Activated naive CD8-positive, alpha-beta T cell treated with anti-CD3 and anti-CD28 coated beads, Interleukin-2, amount 50 U/mL, for 24 hours (primary cell): ENCODE results near the gene NUDT4.

Experiments
- ATAC-seq: fragments of 150-1000 bp; cut with Tn5 transposase; one replicate; pipeline ENCODE4 v1.10.0; 2021
- DNase-seq: peaks from one replicate; pipeline ENCODE4 v3.0.0; 2021
- H3K27ac Mint-ChIP-seq: one replicate; pipeline ENCODE4 v1.8.0; 2021; ENCODE audit warnings: mild to moderate bottlenecking, mixed read lengths
- H3K27me3 Mint-ChIP-seq: one replicate; pipeline ENCODE4 v1.8.0; 2021; ENCODE audit warnings: mixed read lengths
- H3K36me3 Mint-ChIP-seq: one replicate; pipeline ENCODE4 v1.8.0; 2021; ENCODE audit warnings: low read depth, mixed read lengths
- H3K4me1 Mint-ChIP-seq: one replicate; pipeline ENCODE4 v1.8.0; 2021; ENCODE audit warnings: mixed read lengths
- H3K4me3 Mint-ChIP-seq: one replicate; pipeline ENCODE4 v1.8.0; 2021; ENCODE audit warnings: mild to moderate bottlenecking, moderate library complexity, mixed read lengths
- H3K9me3 Mint-ChIP-seq: one replicate; pipeline ENCODE4 v1.8.0; 2021; ENCODE audit warnings: mixed read lengths

Gene NUDT4

DNA sequence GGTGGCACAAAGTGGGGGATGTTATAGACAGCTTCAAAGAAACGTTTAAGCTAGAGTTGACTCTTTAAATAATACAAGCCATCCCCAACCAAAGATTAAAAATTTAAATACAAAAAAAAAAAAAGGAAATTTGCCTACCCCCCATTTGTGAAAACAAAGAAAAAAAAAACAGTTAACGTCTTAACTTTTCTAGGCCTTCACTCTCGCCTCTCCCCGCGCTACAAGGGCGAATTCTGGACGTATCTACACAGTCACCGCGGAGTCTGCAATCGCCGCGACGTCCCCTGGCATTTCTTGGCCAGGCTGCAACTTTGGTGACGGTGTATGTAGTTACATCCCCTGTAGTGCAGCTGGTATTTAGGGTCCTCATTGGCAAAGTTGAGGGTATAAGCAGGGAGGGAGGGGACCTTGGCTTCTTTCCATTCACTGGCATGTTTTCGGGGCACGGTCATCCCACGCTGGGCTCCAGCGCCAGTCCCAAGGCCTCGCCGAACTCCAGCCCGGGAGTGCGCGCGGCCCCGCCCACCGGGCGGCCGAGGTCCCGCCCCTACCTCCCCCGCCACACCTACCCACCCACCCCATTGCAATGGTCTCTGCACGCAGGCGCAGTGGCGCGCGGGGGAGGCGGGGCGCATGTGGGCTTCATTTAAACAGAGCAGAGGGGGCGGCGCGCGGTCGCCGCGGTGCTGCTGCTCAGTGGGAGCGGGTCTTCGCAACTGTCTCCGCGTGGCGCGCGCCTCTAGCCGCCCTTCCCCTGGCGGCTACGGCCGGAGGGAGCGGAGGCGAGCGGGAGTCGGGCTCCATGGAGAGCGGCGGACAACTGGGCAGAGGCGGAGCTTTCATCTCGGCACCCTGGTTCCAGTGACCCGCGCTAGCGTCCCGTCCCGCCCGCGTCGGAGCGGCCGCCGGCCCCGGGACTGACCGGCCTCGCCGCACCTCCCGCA, at the start of gene NUDT4:
Gene NUDT4, plus strand, starts transcription at position 674 of the 944 bp plus-strand sequence. CDS start 398 bp downstream, outside the sequence.
- ATAC-seq (peak; percentile 77), DNase-seq (peak; percentile 97)
- Mint-ChIP-seq H3K9me3 (no peaks in the 10 kb centered on the region), H3K4me1 (peaks cover 26% of the 10 kb centered on the region), H3K27me3 (no peaks in the 10 kb centered on the region), H3K36me3 (peaks cover 29% of the 10 kb centered on the region), H3K27ac (peak within 1 kb of the TSS; percentile 98), H3K4me3 (peak within 1 kb of the TSS; percentile 98)

DNA sequence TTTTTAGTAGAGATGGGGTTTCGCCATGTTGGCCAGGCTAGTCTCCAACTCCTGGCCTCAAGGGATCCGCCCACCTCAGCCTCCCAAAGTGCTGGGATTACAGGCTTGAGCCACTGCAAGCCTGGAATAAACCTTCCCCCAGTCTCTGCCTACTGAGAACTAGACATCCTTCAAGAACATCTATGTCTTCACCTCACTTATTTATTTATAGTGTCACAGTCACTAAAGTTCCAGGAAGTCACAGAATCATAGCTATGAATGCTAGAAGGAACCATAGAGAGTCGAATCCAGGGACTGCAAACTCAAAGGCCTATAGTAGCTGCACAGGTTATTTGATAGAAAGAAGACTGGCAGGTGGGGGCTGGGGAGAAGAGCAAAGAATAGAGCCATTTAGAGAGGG, 44.7 kb upstream of the NUDT4 start:
- H3K9me3 Mint-ChIP-seq = no peaks in the 10 kb centered on the region
- no peak for ATAC-seq
- H3K27me3 Mint-ChIP-seq = no peaks in the 10 kb centered on the region
- H3K36me3 Mint-ChIP-seq = no peaks in the 10 kb centered on the region
- no peaks in the 10 kb centered on the region for H3K4me1 Mint-ChIP-seq
- H3K27ac Mint-ChIP-seq = no peak overlapping the region
- no peak overlapping the region for H3K4me3 Mint-ChIP-seq
- DNase-seq = no peak

DNA sequence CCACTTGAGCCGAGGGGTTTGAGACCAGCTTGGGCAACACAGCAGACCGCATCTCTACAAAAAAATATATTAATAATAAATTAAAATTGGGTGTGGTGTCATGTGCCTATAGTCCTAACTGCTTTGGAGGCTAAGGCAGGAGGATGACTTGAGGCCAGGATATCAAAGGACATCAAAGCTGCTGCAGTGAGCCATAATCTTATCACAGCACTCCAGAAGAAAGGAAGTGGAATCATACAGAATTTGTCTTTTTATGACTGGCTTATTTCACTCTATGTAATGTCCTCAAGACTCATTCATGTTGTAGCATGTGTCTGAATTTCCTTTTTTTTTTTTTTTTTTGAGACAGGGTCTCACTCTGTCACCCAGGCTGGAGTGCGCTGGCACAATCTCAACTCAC, 43.9 kb upstream of the NUDT4 start:
- H3K36me3 Mint-ChIP-seq = no peaks in the 10 kb centered on the region
- no peaks in the 10 kb centered on the region for H3K27me3 Mint-ChIP-seq
- H3K4me3 Mint-ChIP-seq = no peak overlapping the region

DNA sequence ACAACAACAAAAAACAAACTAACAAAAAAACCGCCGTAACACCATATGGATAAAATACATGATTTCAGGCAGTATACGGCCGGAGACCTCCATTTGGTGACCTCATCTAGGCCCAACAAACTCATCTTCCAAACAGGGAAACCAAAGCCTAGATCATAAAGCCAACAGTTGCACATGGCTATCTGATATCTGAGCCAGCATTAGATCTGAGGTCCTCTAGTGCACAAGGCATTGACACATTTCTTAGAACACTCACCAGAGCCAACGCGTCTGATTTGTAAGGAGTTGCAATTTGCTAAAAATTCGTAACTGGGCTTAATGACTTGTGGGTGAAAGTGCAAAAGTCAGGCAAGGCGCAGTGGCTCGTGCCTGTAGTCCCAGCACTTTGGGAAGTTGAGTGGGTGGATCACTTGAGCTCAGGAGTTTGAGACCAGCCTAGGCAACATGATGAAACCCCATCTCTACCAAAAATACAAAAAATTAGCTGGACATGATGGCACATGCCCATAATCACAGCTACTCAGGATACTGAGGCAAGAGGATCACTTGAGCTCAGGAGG, 42.0 kb upstream of the NUDT4 start:
- no peak for ATAC-seq

More for the DNA sequence above, 43.9 kb upstream of the NUDT4 start:
- no peak overlapping the region for H3K27ac Mint-ChIP-seq
- H3K4me1 Mint-ChIP-seq = no peaks in the 10 kb centered on the region
- no peaks in the 10 kb centered on the region for H3K9me3 Mint-ChIP-seq
- no peak for ATAC-seq
- no peak for DNase-seq

DNA sequence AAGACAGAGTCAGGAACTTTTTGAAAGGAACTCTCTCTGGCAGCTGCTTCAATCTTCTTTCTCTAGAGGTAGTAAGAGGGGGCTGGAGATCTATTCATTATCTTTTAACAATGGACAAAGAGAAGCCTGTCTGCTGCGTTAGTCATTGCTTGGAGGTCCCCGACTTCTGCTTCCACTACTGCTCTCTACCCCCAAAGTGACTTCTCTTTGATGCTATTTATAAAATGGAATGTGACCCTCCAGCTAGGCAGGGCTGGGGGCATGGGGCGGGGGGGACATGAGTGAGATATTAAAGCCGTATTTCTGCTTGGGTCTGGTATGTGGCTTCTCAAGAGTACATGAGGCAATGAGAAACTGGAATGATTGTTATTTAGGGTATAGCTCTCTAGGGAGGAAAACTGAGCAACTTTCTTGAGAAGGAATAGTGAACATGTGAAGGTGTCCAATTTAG, 41.4 kb upstream of the NUDT4 start:
- H3K27me3 Mint-ChIP-seq = no peaks in the 10 kb centered on the region
- no peaks in the 10 kb centered on the region for H3K36me3 Mint-ChIP-seq
- no peaks in the 10 kb centered on the region for H3K9me3 Mint-ChIP-seq
- DNase-seq (no peak), ATAC-seq (no peak)
- H3K4me1 Mint-ChIP-seq = no peaks in the 10 kb centered on the region
- no peak overlapping the region for H3K4me3 Mint-ChIP-seq
- no peak overlapping the region for H3K27ac Mint-ChIP-seq

More for the DNA sequence above, 42.0 kb upstream of the NUDT4 start:
- Mint-ChIP-seq H3K27me3 (no peaks in the 10 kb centered on the region), H3K4me1 (no peaks in the 10 kb centered on the region), H3K36me3 (no peaks in the 10 kb centered on the region), H3K27ac (no peak overlapping the region), H3K4me3 (no peak overlapping the region), H3K9me3 (no peaks in the 10 kb centered on the region)
- no peak for DNase-seq

DNA sequence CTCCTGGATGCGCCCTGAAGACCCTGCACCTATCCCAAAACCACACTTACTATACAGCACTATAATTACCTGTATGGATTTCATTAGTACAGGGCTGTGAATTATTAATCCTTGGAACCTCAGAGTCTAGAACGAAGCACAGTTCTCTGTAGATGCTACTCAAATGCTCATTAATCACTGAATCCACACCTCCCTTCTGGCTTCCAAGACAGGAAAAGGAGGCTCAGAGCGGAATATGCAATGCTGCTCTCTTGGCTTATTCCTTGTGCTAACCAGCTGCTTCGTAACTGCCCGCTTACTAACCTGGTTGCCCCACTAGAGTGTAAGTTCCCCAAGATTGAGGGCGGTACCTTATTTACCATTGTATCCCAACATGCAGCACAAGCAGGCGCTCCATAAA, 39.1 kb upstream of the NUDT4 start:
- H3K27me3 Mint-ChIP-seq = no peaks in the 10 kb centered on the region
- ATAC-seq = no peak
- H3K27ac Mint-ChIP-seq = no peak overlapping the region
- no peak overlapping the region for H3K4me3 Mint-ChIP-seq
- no peaks in the 10 kb centered on the region for H3K36me3 Mint-ChIP-seq
- H3K9me3 Mint-ChIP-seq = no peaks in the 10 kb centered on the region
- DNase-seq = no peak
- no peaks in the 10 kb centered on the region for H3K4me1 Mint-ChIP-seq

DNA sequence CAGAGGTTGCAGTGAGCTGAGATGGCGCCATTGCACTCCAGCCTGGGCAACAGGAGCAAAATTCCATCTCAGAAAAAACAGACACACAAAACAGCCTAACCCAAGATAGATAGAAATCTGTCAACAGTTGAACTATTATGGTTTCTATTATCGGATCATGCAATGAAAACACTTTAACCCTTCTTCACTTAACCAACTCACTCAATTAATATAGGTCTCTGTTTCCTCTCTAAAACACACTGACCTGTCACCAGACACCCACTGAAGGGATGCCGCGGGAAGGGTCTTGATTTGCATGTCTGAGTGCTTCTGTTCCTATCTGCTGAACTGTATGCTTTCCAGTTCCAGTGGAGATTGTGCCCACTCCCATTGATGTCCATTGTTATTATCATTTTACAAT, 38.0 kb upstream of the NUDT4 start:
- ATAC-seq (no peak), DNase-seq (no peak)
- H3K4me3 Mint-ChIP-seq = no peak overlapping the region
- H3K36me3 Mint-ChIP-seq = no peaks in the 10 kb centered on the region
- H3K9me3 Mint-ChIP-seq = no peaks in the 10 kb centered on the region
- no peaks in the 10 kb centered on the region for H3K27me3 Mint-ChIP-seq
- no peaks in the 10 kb centered on the region for H3K4me1 Mint-ChIP-seq
- H3K27ac Mint-ChIP-seq = no peak overlapping the region

DNA sequence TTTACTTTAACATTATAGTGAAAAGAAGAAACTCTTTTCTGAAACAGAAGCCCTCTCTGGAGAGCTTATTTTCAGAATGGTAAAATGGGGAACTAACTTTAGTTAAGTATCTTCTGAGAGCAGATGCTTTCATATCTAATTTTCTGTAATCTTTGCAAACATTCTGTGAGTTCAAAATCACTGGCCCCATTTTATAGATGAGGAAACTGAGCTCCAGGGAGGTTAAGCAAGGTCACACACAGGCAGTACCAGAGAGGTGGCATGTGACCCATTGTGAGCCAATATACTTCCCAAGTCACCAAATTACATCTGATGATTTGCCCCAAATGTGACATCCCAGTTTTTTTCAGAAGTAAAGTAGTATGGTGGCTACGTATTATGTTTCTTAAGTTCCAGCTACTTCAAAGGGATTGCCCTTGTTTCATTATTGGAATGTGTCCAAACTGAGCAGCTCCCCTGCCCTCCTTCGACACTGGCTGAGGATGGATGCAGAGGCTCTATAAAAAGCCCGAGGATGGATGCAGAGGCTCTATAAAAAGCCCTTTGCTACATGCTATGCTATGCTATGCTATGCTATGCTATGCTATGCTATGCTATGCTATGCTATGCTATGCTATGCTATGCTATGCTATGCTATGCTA, 36.2 kb upstream of the NUDT4 start:
- no peaks in the 10 kb centered on the region for H3K36me3 Mint-ChIP-seq
- no peak overlapping the region for H3K4me3 Mint-ChIP-seq
- DNase-seq = no peak
- H3K27ac Mint-ChIP-seq = no peak overlapping the region
- no peaks in the 10 kb centered on the region for H3K4me1 Mint-ChIP-seq
- no peaks in the 10 kb centered on the region for H3K9me3 Mint-ChIP-seq
- no peaks in the 10 kb centered on the region for H3K27me3 Mint-ChIP-seq
- no peak for ATAC-seq

DNA sequence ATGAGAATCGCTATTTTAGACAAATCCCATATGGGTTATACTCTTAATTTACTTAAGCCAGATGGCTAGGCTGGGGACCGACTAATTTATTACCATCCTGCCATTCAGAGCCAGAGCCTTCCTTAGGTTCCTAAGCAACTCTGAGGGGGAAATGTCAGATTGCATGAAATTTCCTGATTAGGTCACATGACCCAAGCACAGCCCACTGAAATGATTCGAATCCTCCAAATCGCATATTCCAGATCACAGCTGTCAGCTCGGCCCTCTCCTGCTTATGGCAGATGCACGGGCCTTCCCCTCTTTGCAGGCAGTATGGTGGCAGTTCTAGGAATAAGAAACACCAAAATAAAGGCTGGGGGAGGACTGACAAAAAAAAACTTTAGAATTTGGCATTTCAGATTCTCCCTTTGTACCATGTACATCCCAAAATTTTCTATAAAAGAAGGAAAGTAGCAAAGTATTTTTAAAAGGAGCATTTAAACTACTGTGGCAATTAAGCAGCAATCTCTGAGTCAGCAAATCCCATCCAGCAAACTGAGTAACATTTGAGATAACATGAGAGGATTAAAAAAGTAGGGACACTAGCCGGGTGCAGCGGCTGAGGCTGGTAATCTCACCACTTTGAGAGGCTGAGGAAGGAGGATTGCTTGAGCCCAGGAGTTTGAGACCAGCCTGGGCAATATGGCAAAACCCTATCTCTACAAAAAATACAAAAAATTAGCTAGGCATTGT, 30.5 kb upstream of the NUDT4 start:
- Mint-ChIP-seq H3K27me3 (no peaks in the 10 kb centered on the region), H3K9me3 (no peaks in the 10 kb centered on the region), H3K4me1 (peaks cover 2% of the 10 kb centered on the region), H3K36me3 (no peaks in the 10 kb centered on the region), H3K27ac (no peak overlapping the region), H3K4me3 (no peak overlapping the region)
- no peak for ATAC-seq
- no peak for DNase-seq

DNA sequence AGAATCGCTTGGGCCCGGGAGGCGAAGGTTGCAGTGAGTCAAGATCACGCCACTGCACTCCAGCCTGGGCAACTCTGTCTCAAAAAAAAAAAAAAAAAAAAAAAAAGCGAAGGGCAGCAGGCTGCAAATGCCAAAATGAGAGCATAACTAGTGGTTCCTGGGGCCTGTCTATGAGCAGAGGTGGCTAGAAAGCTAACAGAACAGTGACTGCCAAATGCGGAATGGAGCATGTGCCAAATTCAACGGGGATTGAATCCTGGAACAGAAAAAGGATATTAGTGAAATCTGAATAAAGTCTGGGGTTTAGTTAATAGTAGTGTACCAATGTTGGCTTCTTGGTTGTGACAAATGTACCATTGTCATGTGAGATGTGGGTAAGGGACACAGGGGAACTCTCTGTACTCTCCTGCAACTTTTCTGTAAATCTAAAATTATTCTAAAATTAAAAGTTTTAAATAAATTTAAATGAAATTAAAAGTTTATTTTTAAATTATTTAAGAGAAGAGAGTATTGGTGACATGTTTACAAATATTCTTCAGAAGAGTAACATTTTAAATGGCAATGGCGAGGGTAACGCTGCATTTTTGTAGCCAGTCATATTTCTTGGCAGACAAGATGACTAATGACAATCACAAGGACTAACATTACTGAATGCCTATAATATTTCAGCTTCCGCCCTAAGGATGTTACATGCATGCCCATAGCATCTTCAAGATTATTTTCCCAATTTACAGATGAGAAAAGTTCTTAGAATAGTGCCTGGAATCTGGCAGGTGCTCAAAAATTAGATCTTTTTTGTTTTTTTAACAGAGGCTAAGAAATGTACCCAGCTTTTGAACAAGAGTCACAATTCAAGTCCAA, 28.9 kb upstream of the NUDT4 start:
- DNase-seq (no peak), ATAC-seq (no peak)
- no peaks in the 10 kb centered on the region for H3K36me3 Mint-ChIP-seq
- no peaks in the 10 kb centered on the region for H3K27me3 Mint-ChIP-seq
- no peaks in the 10 kb centered on the region for H3K9me3 Mint-ChIP-seq
- H3K27ac Mint-ChIP-seq = no peak overlapping the region
- H3K4me1 Mint-ChIP-seq = peaks cover 2% of the 10 kb centered on the region
- H3K4me3 Mint-ChIP-seq = no peak overlapping the region

DNA sequence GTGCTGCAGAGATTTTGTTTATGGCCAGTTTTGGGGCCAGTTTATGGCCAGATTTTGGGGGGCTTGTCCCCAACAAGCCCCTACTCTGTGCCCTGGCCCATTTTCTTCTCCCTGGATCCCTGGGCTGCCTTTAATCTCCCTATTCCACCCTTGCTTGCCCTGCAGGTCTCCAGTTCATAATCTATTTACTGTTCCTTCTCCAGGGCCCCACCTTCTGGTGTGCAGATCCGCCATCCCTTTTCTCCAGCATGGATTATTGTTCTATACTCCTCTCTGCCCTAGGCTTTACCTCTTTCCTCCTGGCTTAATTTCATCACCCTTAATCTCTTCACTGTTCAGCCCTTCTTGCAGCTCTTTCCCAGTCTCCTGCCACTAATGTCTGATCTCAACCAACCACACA, 26.0 kb upstream of the NUDT4 start:
- no peaks in the 10 kb centered on the region for H3K36me3 Mint-ChIP-seq
- no peak overlapping the region for H3K27ac Mint-ChIP-seq
- peaks cover 1% of the 10 kb centered on the region for H3K4me1 Mint-ChIP-seq
- DNase-seq (no peak), ATAC-seq (no peak)
- no peak overlapping the region for H3K4me3 Mint-ChIP-seq
- no peaks in the 10 kb centered on the region for H3K27me3 Mint-ChIP-seq
- H3K9me3 Mint-ChIP-seq = no peaks in the 10 kb centered on the region

DNA sequence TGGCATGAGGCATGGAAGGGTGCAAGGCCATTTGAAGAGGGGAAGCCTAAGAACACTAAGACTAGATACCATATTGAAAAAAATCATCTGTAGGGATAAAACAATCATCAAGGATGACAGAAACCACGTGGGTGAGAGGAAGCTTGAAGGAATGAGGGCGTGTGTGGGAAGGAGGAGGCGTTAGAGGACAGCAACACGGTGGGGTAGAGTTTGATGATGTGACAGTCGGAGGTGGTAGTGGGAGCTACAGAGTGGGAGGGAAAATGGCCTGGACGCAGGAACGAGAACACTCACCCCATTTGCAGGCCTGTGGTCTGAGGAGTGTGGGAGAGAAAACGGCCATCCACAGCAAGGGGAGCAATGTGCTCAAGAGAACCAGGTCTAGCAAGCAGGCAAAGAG, 25.4 kb upstream of the NUDT4 start:
- no peaks in the 10 kb centered on the region for H3K9me3 Mint-ChIP-seq
- ATAC-seq = no peak
- H3K36me3 Mint-ChIP-seq = no peaks in the 10 kb centered on the region
- no peaks in the 10 kb centered on the region for H3K4me1 Mint-ChIP-seq
- no peak for DNase-seq
- H3K4me3 Mint-ChIP-seq = no peak overlapping the region
- no peak overlapping the region for H3K27ac Mint-ChIP-seq
- H3K27me3 Mint-ChIP-seq = no peaks in the 10 kb centered on the region

DNA sequence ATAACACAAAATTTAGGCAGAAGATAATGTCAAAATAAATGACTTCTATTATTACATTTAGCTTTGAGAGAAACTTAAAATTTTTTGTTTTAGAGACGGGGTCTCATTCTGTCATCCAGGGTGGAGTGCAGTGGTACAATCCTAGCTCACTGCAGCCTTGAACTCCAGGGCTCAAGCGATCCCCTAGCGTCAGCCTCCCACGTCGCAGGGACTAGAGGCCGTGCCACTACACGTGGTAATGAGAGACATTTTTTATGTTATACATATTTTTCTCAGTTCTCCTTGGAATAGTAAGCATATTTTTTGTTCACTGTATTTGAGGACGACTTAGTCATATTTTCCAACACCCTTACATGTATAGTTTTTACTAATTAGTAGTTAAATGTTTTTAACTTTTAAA, 21.5 kb upstream of the NUDT4 start:
- no peak overlapping the region for H3K27ac Mint-ChIP-seq
- H3K27me3 Mint-ChIP-seq = no peaks in the 10 kb centered on the region
- no peak overlapping the region for H3K4me3 Mint-ChIP-seq
- ATAC-seq (no peak), DNase-seq (no peak)
- peaks cover 1% of the 10 kb centered on the region for H3K4me1 Mint-ChIP-seq
- no peaks in the 10 kb centered on the region for H3K36me3 Mint-ChIP-seq
- no peaks in the 10 kb centered on the region for H3K9me3 Mint-ChIP-seq

DNA sequence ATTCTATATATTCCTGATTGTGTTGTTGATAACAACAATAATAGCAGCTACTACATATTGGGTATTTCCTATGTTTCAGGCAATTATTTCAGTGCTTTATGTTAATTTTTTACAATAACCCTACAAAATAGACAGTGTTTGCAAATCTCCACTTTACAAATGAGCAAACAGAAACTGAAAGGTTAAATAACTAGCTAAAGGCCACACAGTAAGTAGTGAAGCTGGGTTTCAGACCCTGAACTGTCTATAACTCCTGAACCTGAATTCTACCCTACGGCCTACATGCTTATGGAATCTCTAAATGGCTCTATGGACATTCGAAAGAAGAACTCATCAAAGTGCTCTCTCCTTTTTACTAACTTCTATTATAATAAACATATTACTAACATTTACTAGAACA, 19.7 kb upstream of the NUDT4 start:
- H3K27me3 Mint-ChIP-seq = no peaks in the 10 kb centered on the region
- DNase-seq (no peak), ATAC-seq (no peak)
- peaks cover 1% of the 10 kb centered on the region for H3K4me1 Mint-ChIP-seq
- H3K4me3 Mint-ChIP-seq = no peak overlapping the region
- no peaks in the 10 kb centered on the region for H3K9me3 Mint-ChIP-seq
- no peaks in the 10 kb centered on the region for H3K36me3 Mint-ChIP-seq
- H3K27ac Mint-ChIP-seq = no peak overlapping the region
